HG03159 (cell line): ENCODE measurements around the gene NEURL1B.

Source experiments
- ATAC-seq: cut with Tn5 transposase; IDR thresholded peaks from one replicate; pipeline ENCODE4 v1.9.1; 2021; ENCODE audit warnings: mild to moderate bottlenecking, moderate library complexity; ENCODE audit not compliant: unreplicated experiment

The NEURL1B gene

DNA sequence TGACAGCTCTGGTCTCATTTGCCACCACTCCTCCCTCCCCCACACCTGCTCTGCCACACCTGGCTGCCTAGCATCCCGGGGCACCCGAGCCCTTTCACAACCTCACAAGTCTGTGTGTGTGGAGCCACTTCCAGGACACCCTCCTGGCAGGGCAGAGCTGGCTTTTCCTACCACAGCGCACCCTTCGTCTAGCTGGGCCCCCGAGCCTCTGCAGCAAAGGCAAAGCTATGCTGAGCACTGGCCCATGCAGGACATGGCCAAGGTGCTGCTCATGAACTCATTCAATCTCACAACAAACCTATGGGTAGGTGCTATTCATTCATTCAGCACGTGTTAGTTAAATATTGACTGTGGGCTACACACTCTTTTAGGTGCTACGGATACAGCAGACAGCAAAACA, 86.5 kb downstream of the NEURL1B start:
- ATAC-seq = no peak

DNA sequence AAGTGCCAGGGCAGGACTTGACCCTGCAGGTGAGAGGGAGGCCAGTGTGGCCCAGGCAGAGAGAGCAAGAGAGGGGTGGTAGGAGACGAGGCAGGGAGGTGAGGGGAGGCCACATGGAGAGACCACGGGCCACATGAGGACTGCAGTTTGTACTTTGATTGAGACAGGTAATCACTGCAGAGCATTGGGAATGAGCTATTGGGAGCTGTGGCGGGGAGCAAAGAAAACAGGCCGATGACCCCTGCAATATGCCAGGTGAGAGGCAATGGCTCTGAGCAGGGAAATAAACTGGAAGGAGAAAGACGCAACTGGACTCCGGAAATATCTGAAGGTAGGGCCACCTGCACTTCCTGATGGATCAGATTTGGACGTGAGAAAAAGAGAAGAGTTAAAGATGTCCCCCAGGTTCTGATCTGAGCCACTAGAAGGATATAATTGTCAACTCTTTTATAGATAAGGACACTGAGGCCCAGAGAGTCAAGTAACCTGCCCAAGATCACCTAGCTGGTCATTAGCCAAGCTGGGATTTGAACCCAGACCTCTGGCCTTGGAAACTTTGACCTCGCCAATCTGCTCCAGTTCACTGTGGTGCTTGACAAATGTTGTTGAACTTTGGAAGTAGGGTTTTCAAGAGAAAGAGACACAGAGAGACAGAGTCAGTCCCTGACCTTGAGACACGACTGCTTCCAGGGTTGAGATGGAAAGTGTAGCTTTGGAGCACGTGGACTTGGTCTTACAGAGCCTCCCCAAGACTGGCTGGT, 87.6 kb downstream of the NEURL1B start:
- ATAC-seq = no peak

DNA sequence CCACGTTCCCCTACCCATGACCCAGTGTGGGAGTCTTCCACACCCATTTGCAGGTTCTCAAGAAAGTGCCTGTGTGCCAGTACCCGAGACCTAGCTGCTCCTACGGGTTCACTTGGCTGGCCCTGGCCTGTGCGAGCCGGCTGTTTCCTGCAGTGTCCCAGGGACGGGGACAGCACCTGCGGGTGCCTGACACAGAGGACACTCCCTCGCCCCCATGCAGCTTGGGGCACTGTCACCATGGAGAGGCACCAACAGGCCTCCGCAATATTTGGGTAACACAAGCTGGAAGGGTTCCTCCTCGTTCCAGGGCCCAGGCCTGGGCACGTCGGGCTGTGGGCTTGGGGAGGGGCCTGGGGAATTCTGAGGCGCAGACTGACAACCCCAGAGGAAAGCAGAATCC, 88.5 kb downstream of the NEURL1B start:
- no peak for ATAC-seq

DNA sequence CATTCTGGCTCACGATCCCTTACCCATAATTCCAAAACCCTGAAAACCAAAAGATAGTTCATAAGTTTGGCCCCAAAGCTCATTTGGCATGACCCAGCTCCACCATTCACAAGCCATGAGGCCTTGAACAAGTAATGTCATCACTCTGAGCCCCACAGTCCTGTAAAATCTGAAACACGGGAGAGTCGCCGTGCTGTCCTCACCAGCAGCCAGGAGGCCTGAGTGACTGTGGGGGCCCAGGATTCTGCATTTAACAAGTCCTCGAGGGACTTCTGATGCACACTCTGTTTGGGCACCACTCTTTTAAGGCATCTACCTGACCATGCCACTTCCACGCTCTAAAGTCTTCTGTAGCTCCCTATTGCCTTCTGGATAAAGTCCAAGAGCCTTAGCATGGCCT, 89.2 kb downstream of the NEURL1B start:
- no peak for ATAC-seq

DNA sequence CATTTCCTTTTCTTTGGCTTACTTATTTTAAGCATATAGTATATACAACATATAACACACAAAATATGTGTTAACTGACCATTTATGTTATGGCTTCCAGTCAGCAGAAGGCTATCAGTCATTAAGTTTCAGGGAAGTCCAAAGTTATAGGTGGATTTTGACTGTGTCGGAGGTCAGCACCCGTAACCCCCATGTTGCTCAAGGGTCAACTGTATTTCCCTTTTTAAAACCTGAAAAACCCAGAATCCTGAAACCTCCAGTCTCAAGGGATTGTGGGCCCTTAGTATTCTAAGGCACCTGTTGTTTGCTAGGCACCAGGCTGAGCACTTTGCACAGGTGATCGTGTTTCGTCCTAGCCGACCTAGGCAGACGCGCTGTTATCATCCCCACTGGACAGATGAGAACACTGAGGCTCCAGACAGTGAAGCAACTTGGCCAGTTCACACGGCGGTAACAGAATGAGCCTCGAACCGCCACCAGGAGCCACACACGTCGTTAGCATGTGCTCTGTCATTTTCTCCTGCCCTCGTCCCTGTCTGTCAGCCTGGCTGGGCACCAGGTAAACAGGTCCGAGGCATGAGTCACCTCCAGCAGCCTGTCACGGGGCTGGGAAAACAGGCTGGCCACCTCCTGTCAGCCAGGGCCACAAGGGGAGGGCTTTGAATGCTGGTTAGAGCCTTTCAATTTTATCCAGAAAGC, 90.1 kb downstream of the NEURL1B start:
- no peak for ATAC-seq

DNA sequence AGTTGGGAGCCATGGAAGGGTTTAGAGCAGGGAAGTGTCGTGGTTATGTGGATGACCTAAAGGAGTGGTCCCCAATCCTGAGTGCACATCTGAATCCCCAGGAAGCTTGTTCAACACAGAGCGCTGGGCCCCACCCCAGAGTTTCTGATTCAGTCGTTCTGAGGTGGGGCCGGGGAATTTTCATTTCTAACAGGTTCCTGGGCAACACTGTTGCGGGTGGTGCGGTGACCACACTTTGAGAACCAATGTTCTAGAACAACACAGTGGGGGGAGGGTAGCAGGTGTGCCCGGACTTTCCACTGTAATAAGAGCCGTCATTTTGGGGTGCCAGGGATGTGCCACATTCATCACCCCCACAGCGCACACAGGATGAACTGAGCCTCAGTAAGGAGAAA, 90.6 kb downstream of the NEURL1B start:
- ATAC-seq = no peak

DNA sequence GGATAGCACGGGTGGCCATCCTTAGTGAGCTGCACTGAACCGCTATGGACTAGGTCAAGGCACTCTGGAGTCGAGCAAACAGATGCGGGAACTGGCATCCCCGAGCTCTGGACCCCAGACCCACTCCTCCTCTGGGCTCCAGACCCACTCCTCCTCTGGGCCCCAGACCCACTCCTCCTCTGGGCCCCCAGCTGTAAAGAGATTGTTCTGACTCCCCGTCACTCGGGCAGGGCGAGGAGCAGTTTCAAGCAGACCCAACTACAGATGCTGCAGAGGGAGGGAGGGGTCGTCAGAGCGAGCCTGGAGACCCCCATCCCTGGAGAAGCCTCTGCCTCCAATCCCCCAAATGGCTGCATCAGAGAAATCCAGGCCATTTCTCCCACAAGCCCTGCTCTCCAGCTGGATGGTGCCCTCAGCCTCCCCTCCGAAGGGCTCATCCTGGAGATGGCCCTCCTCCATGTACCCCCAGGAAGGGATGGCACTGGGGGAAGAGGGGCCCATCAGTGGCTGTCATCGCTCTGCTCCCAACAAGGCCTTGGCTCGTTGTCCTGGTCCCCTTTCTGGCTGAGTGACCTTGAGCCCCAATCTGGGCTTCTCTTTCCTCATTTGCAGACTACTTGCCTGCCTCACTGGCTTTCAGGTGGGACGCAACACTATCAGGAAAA, 91.3 kb downstream of the NEURL1B start:
- ATAC-seq = no peak

DNA sequence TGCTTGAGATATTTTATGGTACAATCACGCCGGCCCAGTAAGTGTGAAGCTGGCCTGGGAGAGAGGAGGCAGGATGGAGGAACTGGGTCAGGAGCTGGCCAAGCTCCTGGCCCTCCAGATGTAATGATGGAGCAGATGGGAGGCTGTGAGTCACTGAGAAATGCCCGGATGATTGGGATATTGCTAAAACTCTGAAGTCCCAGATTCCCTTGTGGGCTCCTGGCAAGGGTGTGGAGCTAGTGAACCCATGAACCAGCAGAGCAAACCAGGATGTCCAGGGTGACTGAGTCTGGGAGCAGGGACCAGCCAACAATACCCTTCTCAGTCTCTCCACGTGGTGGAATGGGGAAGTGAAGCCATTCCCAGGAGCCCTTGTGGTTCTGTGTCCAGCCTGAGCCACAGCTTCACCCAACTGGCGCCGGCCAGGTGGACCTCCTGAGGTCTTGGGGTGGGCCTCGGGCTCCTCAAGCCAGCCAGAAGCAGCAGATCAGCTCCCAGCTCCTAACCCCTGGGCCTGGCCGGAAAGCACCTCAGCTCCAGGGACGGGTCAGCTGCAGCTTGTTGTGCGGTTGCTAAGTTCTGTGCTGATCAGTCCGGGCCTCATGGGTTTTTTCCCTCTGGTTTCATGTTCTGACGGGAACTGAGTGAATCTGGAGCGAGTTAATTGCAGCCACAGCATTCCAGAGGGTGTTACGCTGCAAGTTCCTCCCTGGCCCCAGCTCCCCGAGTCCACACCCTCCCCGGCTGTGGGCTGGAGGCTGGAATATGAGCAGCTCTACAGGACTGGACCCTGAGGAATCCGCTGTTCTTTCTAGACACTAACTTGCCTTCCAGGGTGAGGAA, 92.3 kb downstream of the NEURL1B start:
- ATAC-seq = no peak

DNA sequence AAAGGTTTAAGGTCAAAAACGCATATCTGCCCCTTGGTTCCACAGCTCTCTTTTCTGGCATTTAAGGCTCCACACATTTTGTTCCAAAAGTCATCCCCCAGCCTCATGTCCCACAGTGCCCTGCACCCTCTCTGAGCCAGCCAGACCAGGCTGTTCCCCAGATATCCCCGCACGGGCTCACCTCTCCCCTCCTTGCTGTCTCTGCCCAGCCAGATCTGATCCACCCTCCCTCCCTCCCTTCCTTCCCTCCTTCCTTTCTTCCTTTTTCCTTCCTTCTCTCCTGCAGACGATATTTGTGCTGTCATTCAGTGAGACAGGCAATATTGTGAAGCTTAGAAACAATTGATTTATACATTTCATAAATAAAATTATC, 92.9 kb downstream of the NEURL1B start:
- no peak for ATAC-seq

DNA sequence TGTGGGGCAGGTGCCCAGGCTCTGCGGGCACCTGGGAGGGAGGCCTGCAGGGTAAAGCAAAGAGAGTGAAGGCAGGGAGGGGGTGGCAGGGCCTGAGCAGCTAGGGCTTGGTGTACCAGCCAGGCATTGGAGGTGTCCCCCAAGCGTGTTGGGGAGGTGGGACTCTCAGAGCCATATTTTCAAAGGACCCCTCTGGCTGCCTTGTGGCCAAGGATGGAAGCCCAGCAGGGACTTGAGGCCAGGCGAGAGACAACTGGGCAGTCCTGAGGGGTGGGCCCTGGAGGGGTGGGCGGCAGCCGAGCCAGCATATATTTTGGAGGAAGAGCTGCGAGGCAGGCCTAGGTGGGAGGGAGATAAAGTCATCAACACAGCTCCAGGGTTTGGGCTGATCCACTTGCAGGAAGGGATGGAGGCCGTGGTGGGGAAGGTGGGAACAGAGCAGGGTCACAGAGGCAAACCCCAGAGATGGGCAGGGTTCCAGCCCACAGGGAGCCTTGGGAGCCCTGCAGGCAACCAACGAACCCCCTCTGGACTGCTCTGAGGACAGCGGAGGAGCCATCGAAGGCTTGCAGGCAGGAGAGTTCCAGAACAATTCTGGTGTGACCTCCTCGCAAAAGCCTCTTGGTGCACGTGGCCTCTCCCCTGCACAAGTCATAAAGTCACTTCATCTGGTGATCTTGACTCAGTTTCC, 94.2 kb downstream of the NEURL1B start:
- no peak for ATAC-seq

DNA sequence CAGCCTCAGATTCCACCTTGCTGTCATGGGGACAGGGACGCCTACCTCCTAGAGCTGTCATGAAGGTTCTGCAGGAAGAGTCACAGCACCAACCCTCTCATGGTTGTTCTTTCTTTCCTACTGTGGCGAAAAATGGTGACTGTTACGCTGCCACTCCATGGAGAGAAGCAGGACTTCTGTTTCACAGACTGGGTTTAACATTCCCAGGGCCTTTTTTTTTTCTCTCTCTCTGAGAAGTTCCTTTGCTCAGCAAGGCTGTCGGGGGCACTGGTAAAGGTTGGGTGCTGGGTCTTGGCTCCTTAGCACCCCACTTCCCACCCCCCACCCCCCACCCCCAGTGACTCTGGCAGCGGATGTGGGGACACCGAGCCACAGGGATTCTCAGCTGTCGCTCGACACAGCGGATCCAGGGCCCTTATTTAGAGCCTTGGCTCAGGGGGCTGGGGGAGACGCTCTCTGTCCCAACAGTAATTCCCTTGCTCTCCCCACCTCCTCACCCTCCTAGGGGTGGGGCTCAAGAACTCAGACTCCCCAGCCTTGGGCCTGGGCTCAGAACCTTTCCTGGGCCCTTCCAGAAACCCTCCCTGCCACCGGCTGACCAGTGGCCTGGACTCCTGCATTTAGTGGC, 95.6 kb downstream of the NEURL1B start:
- ATAC-seq = no peak

DNA sequence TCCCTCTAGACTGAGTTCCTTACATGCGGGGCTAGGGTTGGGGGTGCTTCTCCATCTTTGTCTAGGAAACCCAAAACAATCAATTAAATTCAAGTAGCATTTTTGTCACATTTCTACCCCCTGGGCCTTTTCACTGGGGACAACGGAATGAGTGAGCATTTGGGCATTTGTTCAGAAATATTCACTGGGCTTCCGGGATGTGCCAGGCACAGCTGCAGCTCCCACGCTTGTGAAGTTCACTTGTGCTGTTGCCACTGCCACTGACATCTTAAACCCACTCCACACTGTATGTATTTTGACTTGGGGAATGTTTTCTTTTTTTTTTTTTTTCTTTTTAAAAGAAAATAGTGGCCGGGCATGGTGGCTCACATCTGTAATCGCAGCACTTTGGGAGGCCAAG, 98.3 kb downstream of the NEURL1B start:
- no peak for ATAC-seq

DNA sequence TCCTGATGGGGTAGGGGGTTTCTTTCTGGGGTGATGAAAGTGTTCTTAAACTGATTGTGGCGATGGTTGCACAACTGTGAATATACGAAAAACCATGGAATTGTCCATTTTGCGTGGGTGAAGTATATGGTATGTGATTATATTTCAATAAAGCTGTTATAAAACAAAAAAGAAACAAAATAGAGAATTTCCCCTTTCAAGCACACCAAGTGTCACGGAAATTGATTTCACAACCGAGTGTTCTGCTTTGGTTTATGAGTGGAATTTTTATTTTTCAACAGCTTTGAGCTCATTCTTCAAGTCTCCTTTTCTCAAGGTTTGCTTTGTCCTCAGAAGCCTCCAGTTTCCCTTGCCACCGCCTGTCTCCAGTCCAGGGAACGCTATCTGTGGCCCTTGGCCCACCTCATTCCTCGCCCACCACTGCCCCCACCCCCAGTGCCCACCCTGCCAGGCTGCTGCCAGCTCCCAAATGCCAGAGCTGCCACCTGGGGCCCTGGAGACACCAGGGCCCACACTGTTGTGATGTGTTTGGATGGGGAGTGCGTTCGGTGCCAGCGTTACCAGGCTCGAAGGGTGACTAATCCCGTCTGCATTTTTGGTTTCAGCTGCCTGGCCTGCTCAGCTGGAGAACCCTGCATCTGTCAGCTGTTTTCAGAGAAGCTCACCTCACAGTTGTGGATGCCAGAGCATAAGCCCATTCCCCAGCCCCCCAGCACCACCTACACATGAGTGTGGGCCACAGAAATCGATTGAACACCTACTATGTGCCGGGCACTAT, 99.6 kb downstream of the NEURL1B start:
- ATAC-seq = no peak
